AG04449 (cell line): ENCODE results near the gene CEACAM1.
"Not testable (repeated sequence)": the region's sequence is repeated elsewhere in the genome, so short reads cannot be mapped to it uniquely, and the experiment has no call there.

Experiments
- CTCF ChIA-PET: fragments of 350-600 bp; formaldehyde crosslinking; extraction: SDS; loops from one replicate; lab custom pipeline; 2021; ENCODE audit warnings: antibody characterized with exemption; lab: Yijun Ruan, JAX
- POLR2A ChIA-PET: fragments of 400-600, 350-600 bp; formaldehyde crosslinking; extraction: SDS; loops from one replicate; lab custom pipeline; 2020; ENCODE audit warnings: antibody characterized with exemption, inconsistent platforms; lab: Yijun Ruan, JAX
- DNase-seq: peaks from one replicate; pipeline ENCODE4 v3.0.0-alpha.2; 2010; ENCODE audit warnings: low read depth, low spot score
- H3K4me3 ChIP-seq: 2 replicates; pipeline ENCODE4 v1.5.1; 2011; ENCODE audit warnings: low read depth, mild to moderate bottlenecking, control low read depth, low read length
- TF ChIP-seq, protein P1 (sequence below): IDR thresholded peaks from one replicate; pipeline ENCODE4 v1.5.1; 2011; ENCODE audit warnings: mild to moderate bottlenecking, moderate library complexity, low read length, control low read depth, inconsistent platforms; ENCODE audit not compliant: insufficient read depth; ENCODE audit errors: missing control alignments

Gene CEACAM1

GRCh38 chr19:42531313-42531712, 3.0 kb upstream of the CEACAM1 start:
- no peak for DNase-seq
- H3K4me3 ChIP-seq: no peak overlapping the region
- CTCF ChIA-PET: interaction anchor here (0.7 to 9.3 kb wide), 11 partner anchors 14 to 93 kb away, joined by 3 to 170 read pairs (median 4); partner anchors contain the start of gene CXCL17
- POLR2A ChIA-PET: no interaction called here
- TF ChIP-seq, protein P1, sequence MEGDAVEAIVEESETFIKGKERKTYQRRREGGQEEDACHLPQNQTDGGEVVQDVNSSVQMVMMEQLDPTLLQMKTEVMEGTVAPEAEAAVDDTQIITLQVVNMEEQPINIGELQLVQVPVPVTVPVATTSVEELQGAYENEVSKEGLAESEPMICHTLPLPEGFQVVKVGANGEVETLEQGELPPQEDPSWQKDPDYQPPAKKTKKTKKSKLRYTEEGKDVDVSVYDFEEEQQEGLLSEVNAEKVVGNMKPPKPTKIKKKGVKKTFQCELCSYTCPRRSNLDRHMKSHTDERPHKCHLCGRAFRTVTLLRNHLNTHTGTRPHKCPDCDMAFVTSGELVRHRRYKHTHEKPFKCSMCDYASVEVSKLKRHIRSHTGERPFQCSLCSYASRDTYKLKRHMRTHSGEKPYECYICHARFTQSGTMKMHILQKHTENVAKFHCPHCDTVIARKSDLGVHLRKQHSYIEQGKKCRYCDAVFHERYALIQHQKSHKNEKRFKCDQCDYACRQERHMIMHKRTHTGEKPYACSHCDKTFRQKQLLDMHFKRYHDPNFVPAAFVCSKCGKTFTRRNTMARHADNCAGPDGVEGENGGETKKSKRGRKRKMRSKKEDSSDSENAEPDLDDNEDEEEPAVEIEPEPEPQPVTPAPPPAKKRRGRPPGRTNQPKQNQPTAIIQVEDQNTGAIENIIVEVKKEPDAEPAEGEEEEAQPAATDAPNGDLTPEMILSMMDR: no peak

GRCh38 chr19:42529248-42529764, 1.0 kb upstream of the CEACAM1 start:
- CTCF ChIA-PET: interaction anchor here (0.6 to 9.3 kb wide), 26 partner anchors 12 to 184 kb away, joined by 3 to 170 read pairs (median 5); partner anchors contain the start of gene CXCL17
- TF ChIP-seq, protein P1: peak; percentile 91
- DNase-seq: no peak
- POLR2A ChIA-PET: no interaction called here
- no peak overlapping the region for H3K4me3 ChIP-seq

DNA sequence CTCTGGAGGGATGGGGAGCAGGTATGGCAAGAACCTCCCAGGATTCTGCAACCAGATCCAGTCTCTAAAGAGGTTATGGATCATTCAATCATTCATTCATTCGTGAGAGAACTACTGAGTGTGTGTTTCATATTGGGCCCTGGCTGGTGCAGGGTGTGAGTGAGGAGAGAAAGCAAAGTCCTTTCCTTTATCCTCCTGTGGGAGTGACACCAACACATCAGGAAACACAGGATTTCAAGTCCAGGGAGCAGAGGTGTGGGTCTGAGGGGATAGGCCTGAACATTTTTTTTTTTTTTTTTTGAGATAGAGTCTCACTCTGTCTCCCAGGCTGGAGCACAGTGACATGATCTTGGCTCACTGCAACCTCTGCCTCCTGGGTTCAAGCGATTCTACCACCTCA, 3.3 kb downstream of the CEACAM1 start:
- CTCF ChIA-PET: interaction anchor here (0.7 kb wide), 1 partner anchor 11 kb away, joined by 4 read pairs; no protein-coding TSS in a partner anchor
- H3K4me3 ChIP-seq: no peak overlapping the region
- TF ChIP-seq, protein P1: no peak
- POLR2A ChIA-PET: no interaction called here
- no peak for DNase-seq

DNA sequence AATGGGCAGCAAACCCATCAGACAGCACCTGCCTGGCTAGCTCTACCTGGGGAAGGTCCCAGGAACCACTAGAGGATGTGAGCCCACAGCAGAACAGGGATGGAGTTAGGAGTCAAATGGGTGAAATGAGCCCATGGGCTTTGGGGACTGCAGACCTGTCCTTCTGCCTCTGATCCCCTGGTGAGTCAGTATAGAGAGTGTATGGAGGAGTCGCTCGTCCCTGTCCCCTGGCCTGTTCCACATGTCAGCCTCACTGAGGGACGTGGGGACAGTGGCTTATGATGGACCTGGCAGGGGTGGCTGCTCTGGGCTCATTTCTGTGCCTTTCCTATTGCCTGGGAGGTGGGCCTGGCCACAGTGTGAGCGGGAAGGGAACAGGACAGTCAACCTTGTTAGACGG, 4.0 kb downstream of the CEACAM1 start:
- CTCF ChIA-PET: interaction anchor here (1.0 to 1.6 kb wide), 2 partner anchors 9 to 83 kb away, joined by 5 to 6 read pairs; no protein-coding TSS in a partner anchor

DNA sequence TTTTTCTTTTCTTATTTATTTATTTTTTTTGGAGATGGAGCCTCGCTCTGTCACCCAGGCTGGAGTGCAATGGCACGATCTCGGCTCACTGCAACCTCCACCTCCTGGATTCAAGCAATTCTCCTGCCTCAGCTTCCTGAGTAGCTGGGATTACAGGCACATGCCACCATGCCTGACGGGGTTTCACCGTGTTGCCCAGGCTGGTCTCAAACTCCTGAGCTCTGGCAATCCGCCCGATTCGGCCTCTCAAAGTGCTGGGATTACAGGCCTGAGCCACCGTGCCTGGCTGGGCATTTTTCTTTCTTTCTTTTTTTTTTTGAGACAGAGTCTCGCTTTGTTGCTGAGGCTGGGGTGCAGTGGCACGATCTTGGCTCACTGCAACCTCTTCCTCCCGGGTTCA, 6.0 kb downstream of the CEACAM1 start:
- POLR2A ChIA-PET, H3K4me3 ChIP-seq, CTCF ChIA-PET, DNase-seq: not testable (repeated sequence)

More for the DNA sequence above, 4.0 kb downstream of the CEACAM1 start:
- no peak for DNase-seq
- TF ChIP-seq, protein P1: no peak
- H3K4me3 ChIP-seq: no peak overlapping the region
- POLR2A ChIA-PET: no interaction called here

DNA sequence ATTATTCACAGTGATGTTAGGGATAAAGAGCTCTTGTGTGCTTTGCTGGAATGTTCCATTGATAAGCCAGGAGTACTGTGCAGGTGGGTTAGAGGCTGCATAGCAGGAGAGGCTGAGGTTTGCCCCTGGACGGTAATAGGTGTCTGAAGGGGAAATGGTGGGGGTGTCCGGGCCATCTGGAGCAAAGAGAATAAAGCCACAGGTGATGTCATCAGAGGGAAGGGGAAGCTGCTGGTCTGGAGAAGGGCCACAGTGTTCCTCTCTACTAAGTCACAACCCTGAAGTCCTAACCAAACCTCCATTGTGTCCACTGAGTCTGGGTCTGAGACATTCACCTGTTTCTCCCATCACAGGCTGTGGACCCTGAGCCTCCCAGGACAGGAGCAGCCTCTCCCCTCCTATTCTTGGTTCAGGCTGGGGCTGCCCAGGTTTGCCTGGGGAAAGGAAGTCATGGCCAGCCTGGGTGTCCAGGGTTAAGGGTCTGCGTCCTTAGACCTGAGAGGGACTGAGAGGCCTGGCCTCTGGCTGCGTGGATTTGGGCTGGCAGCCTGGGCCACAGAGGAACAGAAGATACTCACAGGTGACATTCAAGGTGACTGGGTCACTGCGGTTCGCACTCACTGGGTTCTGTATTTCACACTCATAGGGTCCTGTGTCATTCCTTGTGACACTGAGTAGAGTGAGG, 6.8 kb downstream of the CEACAM1 start:
- CTCF ChIA-PET: interaction anchor here (0.8 to 1.6 kb wide), 3 partner anchors 71 to 83 kb away, joined by 3 to 7 read pairs (median 3); no protein-coding TSS in a partner anchor
- TF ChIP-seq, protein P1: no peak
- DNase-seq: no peak
- POLR2A ChIA-PET: no interaction called here
- H3K4me3 ChIP-seq: no peak overlapping the region
